ENCODE data around the gene LAMP1.
"Not testable (repeated sequence)": the region's sequence is repeated elsewhere in the genome, so short reads cannot be mapped to it uniquely, and the experiment has no call there.

LAMP1 gene

GRCh38 chr13:113364901-113365582 is 68.0 kb downstream of the LAMP1 start:
- no peak for TF ChIP-seq CTCF (IDR thresholded peaks at IDR 0.05; ENCODE audit: borderline replicate concordance, insufficient read depth, low read depth, low read length)
- H3K4me3 ChIP-seq (ENCODE audit: low read depth, low read length), result no peak overlapping the region

GRCh38 chr13:113365583-113365970 is 68.5 kb downstream of the LAMP1 start:
- TF ChIP-seq CTCF (IDR thresholded peaks at IDR 0.05; ENCODE audit: borderline replicate concordance, insufficient read depth, low read depth, low read length), result no peak
- H3K4me3 ChIP-seq (ENCODE audit: low read depth, low read length), result no peak overlapping the region

- no peak for TF ChIP-seq CTCF (IDR thresholded peaks at IDR 0.05; ENCODE audit: borderline replicate concordance, insufficient read depth, low read depth, low read length)
- H3K4me3 ChIP-seq (ENCODE audit: low read depth, low read length), result no peak overlapping the region
These were observed 69.0 kb downstream of the LAMP1 start for GRCh38 chr13:113365971-113366588.

GRCh38 chr13:113367020-113367560 is 70.1 kb downstream of the LAMP1 start:
- H3K4me3 ChIP-seq (ENCODE audit: low read depth, low read length), result no peak overlapping the region
- no peak for TF ChIP-seq CTCF (IDR thresholded peaks at IDR 0.05; ENCODE audit: borderline replicate concordance, insufficient read depth, low read depth, low read length)

- no peak overlapping the region for H3K4me3 ChIP-seq (ENCODE audit: low read depth, low read length)
- no peak for TF ChIP-seq CTCF (IDR thresholded peaks at IDR 0.05; ENCODE audit: borderline replicate concordance, insufficient read depth, low read depth, low read length)
These were observed 70.7 kb downstream of the LAMP1 start for GRCh38 chr13:113367771-113368170.

- not testable (repeated sequence) for H3K4me3 ChIP-seq (ENCODE audit: low read depth, low read length)
These were observed 71.3 kb downstream of the LAMP1 start for GRCh38 chr13:113368353-113368752.

GRCh38 chr13:113369189-113369588 is 72.2 kb downstream of the LAMP1 start:
- no peak overlapping the region for H3K4me3 ChIP-seq (ENCODE audit: low read depth, low read length)
- TF ChIP-seq CTCF (IDR thresholded peaks at IDR 0.05; ENCODE audit: borderline replicate concordance, insufficient read depth, low read depth, low read length), result no peak
